Stimulated activated CD8-positive, alpha-beta memory T cell treated with anti-CD3 and anti-CD28 coated beads, Interleukin-7, amount 100 ng/mL, for 4 hours (primary cell): ENCODE results near the gene HPSE2.
"Not testable (repeated sequence)": the region's sequence is repeated elsewhere in the genome, so short reads cannot be mapped to it uniquely, and the experiment has no call there.

Experiments
- DNase-seq, 2 donors: peaks; one replicate each; pipeline ENCODE4 v3.0.0-alpha.2; 2020; ENCODE audit warnings: low read depth in 2 of 2

The HPSE2 gene

DNA sequence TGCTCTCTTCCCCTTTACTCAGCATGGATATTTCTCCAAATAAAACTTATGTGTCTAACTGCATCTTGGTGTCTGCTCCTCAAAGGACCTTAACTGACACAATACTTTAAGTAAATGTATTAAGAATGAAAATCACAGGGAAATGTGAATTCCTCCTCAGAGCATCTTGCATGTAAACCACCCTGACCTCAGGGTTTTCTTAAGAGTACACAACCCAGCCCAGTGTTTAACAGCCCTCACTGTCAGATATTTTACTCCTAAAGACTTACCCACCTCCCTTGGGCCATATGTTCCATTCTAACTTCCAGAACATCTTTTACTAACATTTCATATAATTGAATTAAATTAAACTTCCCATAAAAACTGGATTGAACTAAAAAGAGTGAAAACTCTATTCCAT lies 315.3 kb downstream of the HPSE2 start:
- no peak for DNase-seq

DNA sequence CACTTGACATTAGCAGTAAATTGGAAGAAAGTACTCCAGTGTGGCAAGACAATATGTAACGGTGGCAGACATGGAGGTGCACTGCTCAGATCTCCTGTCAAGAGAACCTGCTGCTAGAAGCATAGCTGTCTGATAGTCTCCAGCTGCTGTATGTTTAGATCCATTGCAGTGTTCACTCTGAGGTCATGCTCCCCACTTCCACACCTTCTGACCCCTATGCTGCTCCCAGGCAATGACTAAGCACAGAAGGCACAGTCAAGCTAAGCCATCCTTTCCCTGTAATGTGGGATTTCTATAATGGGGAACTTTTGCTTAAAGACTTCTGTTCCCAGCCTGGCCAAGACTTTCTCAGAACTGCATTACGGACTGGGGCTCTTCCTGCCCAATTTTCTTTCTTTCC lies 315.8 kb downstream of the HPSE2 start:
- DNase-seq = no peak

DNA sequence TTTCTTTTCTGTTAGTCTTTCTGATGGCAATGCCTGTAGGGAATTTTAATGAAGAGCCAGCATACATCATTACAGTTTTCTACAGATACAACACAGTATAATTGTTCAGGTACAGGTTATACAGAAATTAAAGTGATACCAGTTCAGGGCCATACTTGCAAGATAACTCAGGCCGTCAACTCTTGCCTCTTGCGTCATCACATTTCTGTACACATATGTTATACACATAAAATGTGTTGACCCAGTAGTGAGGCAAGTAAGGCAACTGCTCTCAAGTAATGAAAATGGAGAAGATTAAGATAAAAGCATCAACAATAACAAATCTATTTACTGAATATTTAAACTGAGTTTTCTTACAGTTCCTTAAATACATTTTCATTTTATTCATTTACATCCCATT lies 317.8 kb downstream of the HPSE2 start:
- no peak for DNase-seq

DNA sequence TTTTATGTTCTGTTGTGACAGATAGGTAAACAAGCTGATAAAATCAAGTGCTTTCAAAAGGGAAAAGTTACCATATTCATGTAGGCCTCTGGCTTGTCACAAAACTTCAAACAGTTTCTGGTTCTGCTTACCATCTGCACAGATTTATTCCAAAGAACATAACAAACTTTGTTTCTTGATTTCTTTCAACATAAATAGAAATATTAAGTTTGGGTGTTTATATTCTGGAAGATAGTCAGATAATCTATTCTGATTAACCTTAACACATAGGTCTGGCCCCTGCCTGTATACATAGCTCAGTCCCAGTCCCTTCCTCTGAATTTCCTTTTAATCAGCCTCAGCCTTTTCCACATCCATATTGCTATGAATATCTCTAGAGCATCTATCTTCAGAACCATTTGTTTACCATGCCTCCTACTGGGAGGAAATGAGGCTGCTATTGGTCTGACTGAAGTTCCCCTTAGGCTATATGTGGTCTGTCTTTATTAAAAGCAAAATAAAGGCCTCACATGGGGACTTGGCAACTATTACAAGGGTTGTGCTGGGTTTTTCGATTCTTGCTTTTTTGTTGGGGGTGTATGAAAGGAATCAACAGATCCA lies 319.0 kb downstream of the HPSE2 start:
- no peak for DNase-seq

DNA sequence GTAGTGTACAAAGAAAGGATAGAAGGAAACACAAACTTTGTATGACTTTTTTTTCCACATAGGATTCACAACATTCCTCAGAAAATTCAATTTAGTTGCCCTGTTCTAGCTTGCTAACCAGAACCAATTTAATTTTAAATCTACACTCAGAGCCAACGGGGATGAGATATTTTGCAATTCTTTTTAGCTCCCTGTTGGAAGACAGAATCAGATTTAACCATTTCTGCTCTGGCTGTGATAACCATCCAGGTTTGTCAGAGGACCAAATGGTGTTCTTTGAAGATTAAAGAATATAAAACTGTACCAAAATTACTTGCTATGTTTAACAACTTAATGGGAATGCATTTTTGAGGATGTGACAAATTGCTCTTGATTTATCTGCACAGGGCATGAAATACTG lies 319.7 kb downstream of the HPSE2 start:
- DNase-seq = no peak

- no peak for DNase-seq
Observed at GRCh38 chr10:98910546-98910945, 325.1 kb downstream of the HPSE2 start.

DNA sequence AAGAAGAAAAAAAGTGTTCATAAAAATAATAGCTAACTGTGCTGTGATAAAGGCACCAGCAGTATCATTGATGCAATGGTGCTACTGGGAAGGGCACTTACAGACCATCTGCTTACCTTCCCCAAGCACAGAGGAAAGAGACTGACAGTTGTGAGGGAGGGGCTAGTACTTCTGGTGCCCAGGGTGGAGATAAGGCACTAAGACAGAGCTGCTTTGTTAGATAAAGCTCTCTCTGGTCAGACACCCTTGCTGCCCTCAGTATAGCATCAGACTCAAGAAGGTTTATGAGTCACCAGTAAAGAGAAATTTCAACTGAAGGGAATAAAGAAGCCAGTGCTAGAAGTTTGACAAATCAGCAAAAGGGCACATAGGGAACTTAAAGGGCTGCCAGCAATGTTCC lies 325.6 kb downstream of the HPSE2 start:
- DNase-seq = no peak

DNA sequence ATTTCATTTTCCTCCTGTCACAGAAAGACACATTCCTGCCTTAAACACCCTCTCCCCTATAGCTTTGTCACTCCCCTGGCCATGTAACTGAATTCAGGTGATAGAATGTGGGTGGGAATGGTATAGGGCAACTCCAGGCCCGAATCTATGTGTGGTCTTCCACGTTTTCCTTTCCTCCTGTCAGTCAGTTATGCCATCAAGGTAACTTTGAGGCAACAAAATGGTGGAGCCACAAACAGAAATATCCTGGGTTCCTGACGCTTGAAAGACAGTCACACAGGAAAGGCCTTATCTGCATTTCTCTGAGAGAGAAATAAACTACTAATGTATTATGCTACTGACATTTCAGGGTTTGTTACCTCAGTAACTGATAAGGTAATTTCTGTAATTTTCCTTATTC lies 326.8 kb downstream of the HPSE2 start:
- no peak for DNase-seq

DNA sequence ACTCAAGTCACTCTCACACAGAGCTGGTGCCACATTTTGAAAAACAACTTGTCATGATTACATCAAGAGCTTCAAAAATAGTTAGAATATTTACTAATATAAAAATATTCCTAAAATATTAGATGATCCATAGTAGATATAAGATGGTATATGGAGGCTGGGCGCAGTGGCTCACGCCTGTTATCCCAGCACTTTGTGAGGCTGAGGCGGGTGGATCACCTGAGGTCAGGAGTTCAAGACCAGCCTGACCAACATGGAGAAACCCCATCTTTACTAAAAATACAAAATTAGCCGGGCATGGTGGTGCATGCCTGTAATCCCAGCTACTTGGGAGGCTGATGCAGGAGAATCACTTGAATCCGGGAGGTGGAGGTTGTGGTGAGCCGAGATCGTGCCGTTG lies 327.4 kb downstream of the HPSE2 start:
- not testable (repeated sequence) for DNase-seq

GRCh38 chr10:98901441-98902110 lies 334.1 kb downstream of the HPSE2 start:
- DNase-seq = no peak

- no peak for DNase-seq
Observed at GRCh38 chr10:98899018-98899417, 336.6 kb downstream of the HPSE2 start.

GRCh38 chr10:98892523-98892922 lies 343.1 kb downstream of the HPSE2 start:
- DNase-seq = no peak

DNA sequence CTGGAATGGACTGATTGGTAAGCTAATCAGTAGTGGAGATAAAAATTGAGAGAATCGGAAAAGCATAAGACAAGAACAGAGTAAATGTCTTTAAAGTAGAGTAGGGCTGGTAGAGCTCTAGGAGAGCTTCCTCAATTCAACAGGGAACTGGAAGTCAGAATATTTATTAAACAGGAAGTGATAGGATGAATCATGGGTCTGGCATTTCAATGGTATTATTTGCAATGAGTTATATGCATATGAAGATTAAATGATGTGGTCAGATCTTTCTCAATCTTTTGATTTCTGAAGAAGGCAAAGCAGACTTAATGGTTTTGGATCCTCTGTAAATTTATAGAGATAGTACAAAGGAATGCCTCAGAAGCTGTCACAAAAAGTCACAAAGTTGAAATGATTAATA lies 349.0 kb downstream of the HPSE2 start:
- DNase-seq = no peak

GRCh38 chr10:98885378-98885777 lies 350.3 kb downstream of the HPSE2 start:
- no peak for DNase-seq

GRCh38 chr10:98881789-98882188 lies 353.9 kb downstream of the HPSE2 start:
- no peak for DNase-seq

DNA sequence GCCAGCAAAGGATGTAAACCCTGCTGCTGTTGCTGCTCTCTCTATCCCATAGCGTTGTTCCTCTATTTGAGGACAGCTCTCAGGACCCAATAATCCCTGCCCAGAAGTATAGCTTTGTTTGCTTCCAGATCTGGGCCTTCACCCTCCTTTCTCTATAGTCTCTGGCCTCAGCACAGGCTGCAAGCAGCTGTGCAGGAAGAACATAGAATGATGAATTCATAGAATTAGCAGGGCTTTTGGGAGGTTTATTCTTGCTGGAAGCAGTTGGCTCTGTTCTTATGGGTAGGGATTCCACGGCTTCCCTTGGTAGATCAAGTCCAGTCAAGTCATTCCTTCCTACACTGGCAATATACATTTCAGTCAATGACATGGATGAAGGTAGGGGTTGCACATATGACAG lies 354.7 kb downstream of the HPSE2 start:
- DNase-seq = no peak

DNA sequence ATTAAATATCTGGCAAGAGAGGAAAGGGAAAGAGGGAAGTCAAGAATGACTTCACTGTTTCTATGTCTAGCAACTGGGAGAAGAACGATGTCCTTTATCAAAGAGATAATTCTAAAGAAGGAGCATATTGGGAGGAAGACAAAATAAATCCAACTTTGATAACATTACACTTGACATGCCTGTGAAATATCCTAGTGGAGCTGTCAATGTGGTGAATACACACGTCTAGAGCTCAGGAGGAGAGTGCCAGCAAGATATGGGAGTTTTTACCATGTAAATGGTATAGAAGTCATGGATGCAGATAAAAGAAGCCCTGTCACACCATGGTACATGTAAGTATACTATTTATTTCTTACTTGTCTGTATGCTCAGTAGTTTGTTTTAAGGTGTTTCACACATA lies 356.7 kb downstream of the HPSE2 start:
- DNase-seq = no peak

DNA sequence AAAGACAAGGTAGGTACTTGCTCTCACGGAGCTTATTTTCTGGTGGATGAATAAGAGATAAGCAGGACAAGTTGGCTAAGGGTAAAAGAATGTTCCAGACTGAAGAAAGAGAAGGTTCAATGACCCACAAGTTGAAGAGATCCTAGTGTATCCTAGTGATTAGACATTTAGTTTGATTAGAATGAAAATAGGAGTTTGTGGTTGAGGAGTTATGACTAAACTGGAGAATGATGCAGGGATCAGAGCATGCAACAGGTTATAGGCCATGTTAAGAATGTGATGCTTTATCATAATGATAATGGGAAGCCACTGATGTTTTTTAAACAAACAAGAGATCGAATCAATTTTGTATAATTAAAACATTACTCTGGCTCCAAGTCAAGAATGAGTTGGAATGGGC lies 357.2 kb downstream of the HPSE2 start:
- DNase-seq = no peak

- no peak for DNase-seq
Observed at GRCh38 chr10:98861962-98862361, 373.7 kb downstream of the HPSE2 start.

DNA sequence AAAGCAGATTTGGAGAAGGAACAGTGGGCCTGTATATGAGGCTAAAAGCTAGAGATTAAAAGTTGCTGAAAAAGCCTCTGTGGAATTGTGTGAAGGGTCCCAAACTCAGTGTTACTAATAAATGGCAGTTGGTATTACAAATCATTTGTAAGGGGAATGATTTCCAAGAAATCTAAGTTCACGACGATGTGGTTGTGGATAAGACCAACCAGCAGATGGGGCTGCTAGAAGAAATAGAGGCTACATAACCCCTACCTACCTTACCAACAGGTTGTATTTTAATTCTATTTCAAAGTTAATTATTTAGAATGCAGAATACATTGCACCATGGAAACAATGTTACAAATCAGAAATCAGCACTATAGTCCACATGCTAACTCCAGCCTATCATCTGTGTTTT lies 377.1 kb downstream of the HPSE2 start:
- DNase-seq = no peak

DNA sequence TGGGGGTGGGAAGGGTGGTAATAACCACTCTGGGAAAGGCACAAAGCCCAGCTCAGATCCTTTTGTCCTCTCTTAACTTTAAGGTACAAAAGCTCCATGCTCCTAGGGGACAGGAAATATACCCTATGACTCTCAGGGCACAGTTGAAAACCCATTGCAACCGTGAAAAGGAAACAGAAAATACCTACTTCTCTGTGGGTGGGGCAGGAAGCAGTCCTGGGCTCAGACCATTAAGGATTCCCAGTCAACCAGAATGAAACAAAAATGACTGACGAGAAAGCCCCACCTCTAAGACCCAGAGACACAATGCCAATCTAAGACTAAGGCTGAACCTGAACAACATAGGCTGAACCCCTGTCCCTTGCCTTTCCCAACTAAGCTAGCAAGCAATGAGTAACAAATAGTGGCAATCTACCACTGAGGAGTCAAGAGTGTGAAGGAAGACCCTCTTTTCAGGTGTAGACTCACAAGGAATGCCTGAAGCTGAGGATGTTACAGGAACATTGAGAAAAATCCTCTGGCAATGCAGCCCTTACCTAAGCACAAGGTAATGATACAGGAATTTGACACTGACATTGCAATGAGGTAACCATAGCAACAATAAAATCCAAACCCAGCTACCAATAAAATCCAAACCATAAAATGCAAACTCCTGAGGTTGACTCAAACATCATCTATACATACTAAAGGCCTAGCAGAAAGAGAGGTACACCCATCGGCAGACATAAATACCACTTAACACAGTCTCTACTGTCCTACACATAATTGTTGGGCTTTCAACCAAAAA lies 380.1 kb downstream of the HPSE2 start:
- no peak for DNase-seq

DNA sequence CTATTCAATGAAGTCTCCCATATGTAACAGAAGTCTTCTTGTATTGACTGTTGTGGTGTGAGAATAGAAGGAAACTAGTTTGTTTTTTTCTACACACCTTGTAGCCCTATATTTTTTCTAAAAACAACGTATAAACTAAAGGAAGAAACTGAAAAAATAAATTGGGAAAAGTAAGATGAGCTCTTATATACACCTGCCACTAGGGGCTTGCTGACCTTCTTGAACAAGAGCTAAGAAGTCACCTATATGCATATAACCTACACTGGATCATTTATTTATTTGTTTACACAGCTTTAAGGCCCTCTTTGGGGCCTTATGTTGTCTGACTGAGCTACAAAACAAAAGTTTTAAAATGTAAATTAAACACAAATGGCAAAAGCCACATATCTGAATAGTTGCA lies 383.0 kb downstream of the HPSE2 start:
- DNase-seq = no peak

- DNase-seq = no peak
Observed at GRCh38 chr10:98848361-98848760, 387.3 kb downstream of the HPSE2 start.
